Measurements from ENCODE around the gene CREG1.

The CREG1 gene

GRCh38 chr1:167533851-167534300 lies 19.7 kb downstream of the CREG1 start:
- DNase-seq, result peak; percentile 73
- peaks cover 29% of the 10 kb centered on the region for H3K27me3 Mint-ChIP-seq

DNA sequence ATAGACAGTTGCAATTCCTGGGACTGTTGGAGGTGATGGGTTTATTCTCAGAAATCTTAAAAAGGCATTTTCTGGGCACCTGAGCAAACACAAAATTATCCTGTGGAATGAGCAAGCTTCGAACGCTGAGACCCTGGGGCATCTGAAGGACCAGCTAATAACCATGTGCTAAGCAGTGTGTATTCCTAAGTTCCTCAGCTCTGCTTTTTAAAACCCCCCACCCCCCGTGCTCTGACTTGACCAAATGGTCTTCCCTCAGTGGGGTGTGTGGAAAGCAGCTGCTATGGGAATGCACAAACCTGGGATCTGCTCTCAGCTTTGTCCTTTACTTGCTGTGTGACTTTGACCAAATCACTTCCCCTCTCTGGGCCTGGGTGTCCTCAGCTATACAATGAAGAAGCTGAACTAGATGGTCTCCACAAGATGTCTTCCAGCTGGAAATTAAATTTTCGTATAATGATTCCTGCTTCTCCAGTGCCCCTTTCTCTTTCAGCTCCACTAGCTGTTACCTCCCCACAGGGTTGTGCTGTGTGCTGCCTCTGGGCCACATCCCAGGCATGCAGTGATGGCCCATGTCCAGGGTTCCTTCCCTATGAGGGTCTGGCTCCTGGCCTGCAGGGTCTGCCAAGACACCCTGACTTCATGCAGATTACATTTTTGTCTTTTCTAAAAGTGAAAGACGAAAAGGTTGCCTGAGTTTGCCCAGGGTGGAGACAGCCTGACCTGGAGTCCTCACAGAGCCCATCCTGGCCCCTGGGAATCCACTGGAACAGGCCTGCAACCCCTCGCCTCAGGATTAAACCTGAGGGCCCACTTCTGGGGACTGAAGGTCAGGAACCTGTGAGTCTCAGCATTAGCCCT lies 20.4 kb downstream of the CREG1 start:
- CTCF ChIA-PET, result interaction anchor here (0.6 to 4.6 kb wide), 43 partner anchors 8 to 474 kb away, joined by 3 to 57 read pairs (median 5); partner anchors contain the start of genes CD247 and CREG1
- no peak overlapping the region for H3K27ac Mint-ChIP-seq
- H3K9me3 Mint-ChIP-seq, result no peaks in the 10 kb centered on the region
- no peak overlapping the region for H3K4me3 Mint-ChIP-seq
- H3K27me3 Mint-ChIP-seq, result peaks cover 29% of the 10 kb centered on the region
- no peaks in the 10 kb centered on the region for H3K36me3 Mint-ChIP-seq
- peaks cover 3% of the 10 kb centered on the region for H3K4me1 Mint-ChIP-seq
- DNase-seq, result no peak

More at GRCh38 chr1:167533851-167534300, 19.7 kb downstream of the CREG1 start:
- H3K4me3 Mint-ChIP-seq, result no peak overlapping the region
- H3K36me3 Mint-ChIP-seq, result no peaks in the 10 kb centered on the region
- no peaks in the 10 kb centered on the region for H3K9me3 Mint-ChIP-seq
- no peak overlapping the region for H3K27ac Mint-ChIP-seq
- CTCF ChIA-PET, result interaction anchor here (0.6 to 4.6 kb wide), 50 partner anchors 7 to 475 kb away, joined by 3 to 57 read pairs (median 5); partner anchors contain the start of genes CD247, CREG1 and POU2F1
- peaks cover 6% of the 10 kb centered on the region for H3K4me1 Mint-ChIP-seq

DNA sequence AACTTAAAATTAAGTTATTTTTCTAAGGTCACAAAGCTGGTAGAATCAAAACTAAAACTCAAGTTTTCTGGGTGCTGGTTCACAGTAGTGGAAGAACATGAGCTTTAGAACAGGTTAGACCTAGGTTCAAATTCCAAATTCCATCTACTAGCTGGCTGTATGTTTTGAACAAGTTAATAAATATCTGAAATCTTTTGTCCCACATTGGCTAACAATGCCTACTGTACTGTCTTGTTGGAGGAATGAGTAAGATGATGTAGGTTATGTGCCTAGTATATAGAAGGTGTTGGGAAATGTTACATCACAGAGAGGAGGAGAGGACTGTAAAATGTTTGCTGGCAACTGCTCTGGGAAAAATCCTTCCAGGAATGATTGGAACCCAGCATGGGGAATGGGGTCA lies 21.2 kb downstream of the CREG1 start:
- no peak for DNase-seq
- Mint-ChIP-seq H3K4me3 (no peak overlapping the region), H3K36me3 (no peaks in the 10 kb centered on the region), H3K27me3 (peaks cover 34% of the 10 kb centered on the region), H3K27ac (no peak overlapping the region), H3K9me3 (no peaks in the 10 kb centered on the region), H3K4me1 (peaks cover 3% of the 10 kb centered on the region)
- CTCF ChIA-PET, result interaction anchor here (0.5 to 4.6 kb wide), 21 partner anchors 8 to 508 kb away, joined by 3 to 57 read pairs (median 8); partner anchors contain the start of genes CD247 and CREG1

DNA sequence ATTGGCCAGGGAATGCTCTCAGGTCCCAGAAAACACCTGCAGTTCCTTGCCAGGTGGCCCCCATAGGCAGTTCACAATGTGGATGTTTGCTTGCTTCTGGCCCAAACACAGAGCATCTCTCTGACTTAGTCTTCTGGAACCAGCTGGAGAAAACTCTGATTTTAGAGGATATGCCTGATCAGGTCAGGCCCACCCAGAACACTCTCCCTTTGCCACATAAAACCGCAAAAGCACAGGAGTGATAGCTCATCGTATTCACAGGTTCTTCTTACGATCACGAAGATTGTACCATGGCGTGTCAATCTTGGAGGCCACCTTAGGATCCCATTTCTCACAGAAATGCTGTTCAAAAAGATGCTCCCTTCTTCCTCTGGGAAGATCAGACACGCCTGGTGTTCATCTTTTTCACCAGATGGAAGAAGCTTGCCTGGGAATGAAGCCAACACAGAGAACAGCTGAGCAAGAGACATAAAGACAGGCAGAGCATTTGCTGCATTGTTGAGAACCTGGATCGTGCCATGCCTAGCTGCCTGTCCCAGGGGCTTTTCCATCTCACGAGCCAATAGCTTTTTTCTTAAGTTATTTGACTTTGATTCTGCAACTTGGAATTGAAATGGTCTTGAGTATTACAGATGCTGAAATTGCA lies 23.6 kb downstream of the CREG1 start:
- no peak overlapping the region for H3K4me3 Mint-ChIP-seq
- no peaks in the 10 kb centered on the region for H3K36me3 Mint-ChIP-seq
- DNase-seq, result no peak
- peaks cover 3% of the 10 kb centered on the region for H3K4me1 Mint-ChIP-seq
- peaks cover 41% of the 10 kb centered on the region for H3K27me3 Mint-ChIP-seq
- no peak overlapping the region for H3K27ac Mint-ChIP-seq
- CTCF ChIA-PET, result interaction anchor here (0.8 to 4.1 kb wide), 8 partner anchors 8 to 263 kb away, joined by 3 to 24 read pairs (median 3); no protein-coding TSS in a partner anchor
- H3K9me3 Mint-ChIP-seq, result no peaks in the 10 kb centered on the region

DNA sequence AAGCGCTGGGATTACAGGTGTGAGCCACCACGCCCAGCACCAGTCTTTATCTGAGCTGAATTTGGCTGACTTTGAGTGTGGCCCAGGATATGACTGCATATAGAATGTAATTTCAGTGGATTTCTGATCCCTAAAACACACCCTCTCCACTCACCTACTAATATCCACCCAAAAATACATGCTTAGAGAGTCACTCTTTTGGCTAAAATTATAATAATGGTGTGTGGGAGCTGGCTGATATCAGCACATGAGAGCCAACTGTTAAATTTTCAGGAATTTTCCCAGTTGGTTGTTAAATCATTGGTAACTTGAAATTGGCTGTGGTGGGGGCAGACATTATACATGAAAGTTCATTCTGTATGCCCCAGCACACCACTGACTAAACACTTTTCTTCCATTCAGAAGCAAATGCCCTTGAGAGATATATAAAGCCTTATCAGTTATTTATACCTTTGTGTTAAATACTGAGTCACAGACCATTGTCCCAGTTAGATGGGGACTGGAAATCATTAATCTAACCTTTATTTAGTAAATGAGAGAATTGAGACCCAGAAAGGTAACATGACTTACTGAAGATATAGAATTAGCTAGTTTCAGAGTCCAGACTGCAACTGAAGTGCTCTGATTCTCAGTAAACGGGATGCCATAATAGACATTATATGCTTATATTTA lies 25.4 kb downstream of the CREG1 start:
- CTCF ChIA-PET, result interaction anchor here (1.2 to 4.1 kb wide), 7 partner anchors 9 to 127 kb away, joined by 3 to 24 read pairs (median 5); no protein-coding TSS in a partner anchor
- H3K4me3 Mint-ChIP-seq, result no peak overlapping the region
- no peak for DNase-seq
- no peaks in the 10 kb centered on the region for H3K36me3 Mint-ChIP-seq
- H3K4me1 Mint-ChIP-seq, result peaks cover 3% of the 10 kb centered on the region
- H3K9me3 Mint-ChIP-seq, result no peaks in the 10 kb centered on the region
- H3K27ac Mint-ChIP-seq, result no peak overlapping the region
- peaks cover 43% of the 10 kb centered on the region for H3K27me3 Mint-ChIP-seq

DNA sequence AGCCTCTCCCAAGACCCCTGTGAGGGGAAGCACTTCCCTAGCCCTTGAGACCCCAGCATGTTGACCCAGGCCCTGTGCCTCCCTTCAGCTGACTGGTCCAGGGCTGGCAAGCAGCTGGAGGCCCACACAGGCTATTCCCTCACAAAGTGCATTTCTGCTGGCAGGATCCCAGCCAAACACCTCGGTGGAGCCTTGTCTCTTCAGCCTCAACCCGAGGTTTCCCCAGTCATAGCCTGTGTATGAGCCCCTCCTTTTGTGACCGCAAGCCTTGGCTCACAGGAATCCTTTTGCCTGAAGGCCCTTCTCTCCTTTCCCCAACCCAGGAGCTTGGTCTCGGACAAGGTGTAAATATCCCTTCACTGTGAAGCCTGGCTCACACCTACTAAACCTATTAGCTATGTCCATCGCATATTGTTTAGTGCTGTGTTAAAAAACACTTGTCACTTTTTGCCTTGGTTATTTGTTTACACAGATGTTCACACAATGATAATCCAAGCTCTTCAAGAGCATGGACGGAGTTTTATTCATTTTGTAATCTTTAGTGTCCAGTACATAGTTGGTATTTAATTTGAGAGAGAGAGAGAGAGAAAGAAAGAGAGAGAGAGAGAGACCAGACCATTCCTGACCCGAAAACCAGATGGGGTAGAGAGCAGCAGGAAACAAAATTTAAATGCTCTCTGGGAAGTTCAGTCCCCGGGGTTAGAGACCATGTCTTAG lies 26.7 kb downstream of the CREG1 start:
- no peak overlapping the region for H3K27ac Mint-ChIP-seq
- no peaks in the 10 kb centered on the region for H3K36me3 Mint-ChIP-seq
- CTCF ChIA-PET, result interaction anchor here (1.2 to 4.1 kb wide), 3 partner anchors 14 to 125 kb away, joined by 3 to 24 read pairs (median 5); no protein-coding TSS in a partner anchor
- no peaks in the 10 kb centered on the region for H3K9me3 Mint-ChIP-seq
- DNase-seq, result no peak
- peaks cover 43% of the 10 kb centered on the region for H3K27me3 Mint-ChIP-seq
- H3K4me3 Mint-ChIP-seq, result no peak overlapping the region
- no peaks in the 10 kb centered on the region for H3K4me1 Mint-ChIP-seq

GRCh38 chr1:167524651-167525050 lies 28.9 kb downstream of the CREG1 start:
- Mint-ChIP-seq H3K9me3 (no peaks in the 10 kb centered on the region), H3K36me3 (no peaks in the 10 kb centered on the region), H3K27ac (no peak overlapping the region), H3K4me3 (no peak overlapping the region), H3K27me3 (peaks cover 30% of the 10 kb centered on the region), H3K4me1 (peaks cover 8% of the 10 kb centered on the region)
- CTCF ChIA-PET, result interaction anchor here (1.4 to 2.0 kb wide), 2 partner anchors 9 to 16 kb away, joined by 7 read pairs; no protein-coding TSS in a partner anchor
- DNase-seq, result no peak

GRCh38 chr1:167522246-167522645 lies 31.3 kb downstream of the CREG1 start:
- no peak overlapping the region for H3K4me3 Mint-ChIP-seq
- CTCF ChIA-PET, result interaction anchor here (1.6 kb wide), 1 partner anchor 12 kb away, joined by 4 read pairs; no protein-coding TSS in a partner anchor
- no peak for DNase-seq
- no peak overlapping the region for H3K27ac Mint-ChIP-seq
- H3K9me3 Mint-ChIP-seq, result no peaks in the 10 kb centered on the region
- peaks cover 12% of the 10 kb centered on the region for H3K36me3 Mint-ChIP-seq
- H3K27me3 Mint-ChIP-seq, result peaks cover 23% of the 10 kb centered on the region
- peaks cover 16% of the 10 kb centered on the region for H3K4me1 Mint-ChIP-seq

- H3K9me3 Mint-ChIP-seq, result no peaks in the 10 kb centered on the region
- H3K27ac Mint-ChIP-seq, result no peak overlapping the region
- H3K27me3 Mint-ChIP-seq, result peaks cover 12% of the 10 kb centered on the region
- H3K36me3 Mint-ChIP-seq, result peaks cover 26% of the 10 kb centered on the region
- CTCF ChIA-PET, result interaction anchor here (0.9 to 5.3 kb wide), 3 partner anchors 13 to 452 kb away, joined by 3 to 55 read pairs (median 6); no protein-coding TSS in a partner anchor
- H3K4me1 Mint-ChIP-seq, result peaks cover 22% of the 10 kb centered on the region
- DNase-seq, result no peak
- no peak overlapping the region for H3K4me3 Mint-ChIP-seq
Measured at GRCh38 chr1:167520711-167521206, 32.8 kb downstream of the CREG1 start.

GRCh38 chr1:167518331-167518700 lies 35.2 kb downstream of the CREG1 start, which contains the start of gene CD247:
Gene CD247, minus strand, starts transcription at chr1:167518529. Its CDS starts 64 bp downstream, at chr1:167518465.
- no peaks in the 10 kb centered on the region for H3K27me3 Mint-ChIP-seq
- peak; percentile 87 for DNase-seq
- CTCF ChIA-PET, result interaction anchor here (0.7 to 5.3 kb wide), 15 partner anchors 10 to 298 kb away, joined by 3 to 55 read pairs (median 4); no protein-coding TSS in a partner anchor
- peaks cover 42% of the 10 kb centered on the region for H3K4me1 Mint-ChIP-seq
- H3K27ac Mint-ChIP-seq, result peak within 1 kb of the TSS; percentile 100
- peaks cover 46% of the 10 kb centered on the region for H3K36me3 Mint-ChIP-seq
- H3K9me3 Mint-ChIP-seq, result no peaks in the 10 kb centered on the region
- H3K4me3 Mint-ChIP-seq, result peak within 1 kb of the TSS; percentile 99

DNA sequence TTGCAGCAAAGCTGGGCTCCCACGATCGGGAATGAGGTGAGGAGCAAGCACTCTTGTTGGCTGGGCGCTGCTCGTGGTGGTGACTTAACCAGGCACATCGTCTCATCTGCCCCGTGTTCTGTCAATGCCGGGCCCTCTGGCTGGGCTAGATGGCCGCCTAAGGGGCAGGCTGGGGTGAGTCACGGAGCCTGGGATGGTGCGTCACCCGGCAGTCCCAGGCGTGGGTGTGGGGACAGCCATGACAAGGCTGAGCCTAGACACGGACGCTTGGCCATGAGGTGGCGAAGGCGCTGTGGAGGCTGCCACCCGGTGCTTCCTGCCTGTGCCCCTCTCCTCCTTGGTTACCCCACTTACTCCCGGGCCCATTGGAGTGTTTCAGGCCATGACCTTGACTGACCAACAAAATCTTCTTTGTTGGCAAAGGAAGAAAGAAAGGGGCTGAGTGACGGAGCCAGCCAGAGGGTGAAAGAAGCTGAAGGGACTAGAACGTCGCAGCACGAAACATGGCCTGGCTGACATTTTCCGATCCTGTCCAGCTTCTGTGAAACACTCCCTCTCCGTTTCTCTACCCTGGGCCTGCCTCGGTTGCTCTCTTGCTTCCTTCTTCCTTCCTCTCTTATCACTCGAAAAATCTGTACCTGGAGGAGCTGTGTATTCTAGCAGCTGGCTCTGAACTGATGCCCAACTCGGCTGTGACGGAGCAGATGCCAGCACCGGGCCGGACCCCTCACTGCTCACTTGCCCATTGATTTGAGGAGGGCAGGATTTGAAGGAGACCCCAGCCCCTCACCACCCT lies 35.8 kb downstream of the CREG1 start:
- Mint-ChIP-seq H3K36me3 (peaks cover 48% of the 10 kb centered on the region), H3K4me3 (peak overlapping the region; percentile 99)

More for the DNA sequence above, 35.8 kb downstream of the CREG1 start:
- Mint-ChIP-seq H3K4me1 (peaks cover 45% of the 10 kb centered on the region), H3K27me3 (no peaks in the 10 kb centered on the region), H3K27ac (peak overlapping the region; percentile 100), H3K9me3 (no peaks in the 10 kb centered on the region)
- DNase-seq, result peak; percentile 87
- CTCF ChIA-PET, result interaction anchor here (0.7 to 5.3 kb wide), 17 partner anchors 10 to 297 kb away, joined by 3 to 55 read pairs (median 6); no protein-coding TSS in a partner anchor
